ENCODE data around the gene KDM5B.

KDM5B gene

DNA sequence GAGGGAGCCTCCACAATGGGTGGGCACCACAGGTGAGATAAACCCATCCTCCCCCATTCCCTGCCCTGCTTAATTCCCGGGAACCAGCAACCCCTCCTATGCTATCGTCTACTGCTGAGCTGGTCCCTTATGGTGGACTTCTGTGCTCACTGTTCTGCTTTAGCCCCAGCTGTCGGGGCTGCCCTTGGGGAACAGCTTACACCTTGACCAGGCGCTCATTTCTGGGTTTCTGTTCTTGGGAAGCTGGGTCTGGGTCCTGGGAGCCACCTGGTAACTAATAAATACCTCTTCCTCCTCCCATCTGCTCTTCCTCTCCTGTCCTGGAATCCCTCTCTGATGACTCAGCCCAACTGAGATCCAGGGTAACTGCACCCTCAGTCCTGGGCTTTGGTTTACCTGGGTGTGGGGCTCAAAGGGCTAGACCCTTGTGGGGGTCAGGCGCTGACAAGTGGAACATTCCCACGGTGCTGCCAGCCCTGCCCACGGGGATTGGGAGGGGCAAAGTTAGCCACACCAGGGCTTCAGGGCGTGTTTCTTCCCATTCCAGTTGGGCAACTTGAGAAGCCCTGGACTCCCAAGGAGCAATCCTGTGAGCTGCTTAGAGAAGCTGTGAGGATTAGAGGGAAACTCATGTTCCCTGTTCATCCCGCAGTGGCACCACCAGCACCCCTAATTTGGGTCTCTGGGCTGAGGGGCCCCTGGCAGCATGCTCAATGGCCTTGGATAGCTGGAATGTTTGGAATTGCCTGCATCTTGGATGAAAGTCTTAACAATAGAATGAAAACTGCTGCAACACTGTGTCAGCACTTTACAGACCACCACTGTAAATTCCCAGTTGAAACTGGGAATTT is 4.2 kb upstream of the KDM5B start:
- peak overlapping the region; percentile 91 for H3K4me3 ChIP-seq (ENCODE audit: low read depth, low read length)
- no peaks in the 10 kb centered on the region for H3K36me3 ChIP-seq (ENCODE audit: control insufficient read depth, insufficient read depth, low read length)
- peaks cover 26% of the 10 kb centered on the region for H3K4me1 ChIP-seq (ENCODE audit: control insufficient read depth, insufficient read depth, low read length)
- no peaks in the 10 kb centered on the region for H3K9me3 ChIP-seq (ENCODE audit: control insufficient read depth, insufficient read depth, low read length)
- no peak overlapping the region for H3K9ac ChIP-seq (ENCODE audit: low read depth, low read length)
- H3K27ac ChIP-seq (ENCODE audit: low read depth, low read length) = peak overlapping the region; percentile 3
- H3K27me3 ChIP-seq (ENCODE audit: control insufficient read depth, insufficient read depth, low read length) = peaks cover 21% of the 10 kb centered on the region

DNA sequence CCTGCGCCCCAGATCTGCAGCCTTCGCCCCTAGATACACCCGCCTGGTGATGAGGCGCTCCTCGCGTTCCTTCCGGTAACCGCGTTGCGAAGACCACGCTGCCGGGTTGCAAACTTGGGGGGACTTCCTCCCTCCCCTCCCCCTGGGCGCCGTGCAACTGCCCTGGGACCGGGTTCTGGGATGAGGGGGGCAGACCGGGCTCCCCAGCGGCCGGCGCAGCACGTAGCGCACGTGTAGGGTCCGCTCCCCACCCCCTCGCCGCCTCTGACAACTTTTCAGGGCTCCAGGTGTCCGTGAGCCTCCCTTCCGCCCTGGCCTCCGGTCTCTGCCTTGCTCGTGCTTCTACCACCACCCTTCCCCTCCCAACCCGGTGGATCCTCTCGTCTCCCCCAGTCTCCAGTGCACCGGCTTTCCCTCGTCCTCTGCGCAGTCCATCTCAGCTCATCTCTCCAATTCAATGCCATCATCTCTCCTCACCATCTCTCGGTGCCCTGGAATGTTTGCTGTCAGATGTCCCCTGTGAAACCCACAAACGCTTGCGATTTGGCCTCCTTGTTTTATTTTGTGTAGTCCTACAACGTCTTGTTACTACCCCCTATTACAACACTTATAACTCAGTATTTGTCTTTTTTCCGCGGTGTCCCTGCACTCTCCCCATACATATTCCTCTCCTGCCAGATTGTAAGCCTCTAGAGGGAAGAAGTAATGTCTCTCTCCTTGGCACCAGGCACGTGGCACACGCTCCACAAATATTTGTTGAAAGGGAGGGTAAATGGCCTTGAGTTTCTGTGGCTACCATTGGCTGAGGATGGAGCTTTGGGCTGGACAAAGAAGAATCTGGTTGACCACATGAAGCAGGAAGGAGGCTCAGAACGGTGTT is 3.3 kb upstream of the KDM5B start:
- H3K4me3 ChIP-seq (ENCODE audit: low read depth, low read length) = peak overlapping the region; percentile 91
- peaks cover 21% of the 10 kb centered on the region for H3K27me3 ChIP-seq (ENCODE audit: control insufficient read depth, insufficient read depth, low read length)
- H3K36me3 ChIP-seq (ENCODE audit: control insufficient read depth, insufficient read depth, low read length) = no peaks in the 10 kb centered on the region
- peak overlapping the region; percentile 74 for H3K27ac ChIP-seq (ENCODE audit: low read depth, low read length)
- peak overlapping the region; percentile 79 for H3K9ac ChIP-seq (ENCODE audit: low read depth, low read length)
- no peaks in the 10 kb centered on the region for H3K9me3 ChIP-seq (ENCODE audit: control insufficient read depth, insufficient read depth, low read length)
- H3K4me1 ChIP-seq (ENCODE audit: control insufficient read depth, insufficient read depth, low read length) = peaks cover 26% of the 10 kb centered on the region

- H3K4me3 ChIP-seq (ENCODE audit: low read depth, low read length) = peak within 1 kb of the TSS; percentile 91
- H3K27me3 ChIP-seq (ENCODE audit: control insufficient read depth, insufficient read depth, low read length) = peaks cover 21% of the 10 kb centered on the region
- H3K9me3 ChIP-seq (ENCODE audit: control insufficient read depth, insufficient read depth, low read length) = no peaks in the 10 kb centered on the region
- peak within 1 kb of the TSS; percentile 74 for H3K27ac ChIP-seq (ENCODE audit: low read depth, low read length)
- peaks cover 30% of the 10 kb centered on the region for H3K4me1 ChIP-seq (ENCODE audit: control insufficient read depth, insufficient read depth, low read length)
- H3K9ac ChIP-seq (ENCODE audit: low read depth, low read length) = peak within 1 kb of the TSS; percentile 79
- H3K36me3 ChIP-seq (ENCODE audit: control insufficient read depth, insufficient read depth, low read length) = no peaks in the 10 kb centered on the region
These were observed 2.5 kb upstream of the KDM5B start, which contains the start of gene PCAT6 for GRCh38 chr1:202810615-202811295. TSS of gene PCAT6 (plus strand) at chr1:202810954.

DNA sequence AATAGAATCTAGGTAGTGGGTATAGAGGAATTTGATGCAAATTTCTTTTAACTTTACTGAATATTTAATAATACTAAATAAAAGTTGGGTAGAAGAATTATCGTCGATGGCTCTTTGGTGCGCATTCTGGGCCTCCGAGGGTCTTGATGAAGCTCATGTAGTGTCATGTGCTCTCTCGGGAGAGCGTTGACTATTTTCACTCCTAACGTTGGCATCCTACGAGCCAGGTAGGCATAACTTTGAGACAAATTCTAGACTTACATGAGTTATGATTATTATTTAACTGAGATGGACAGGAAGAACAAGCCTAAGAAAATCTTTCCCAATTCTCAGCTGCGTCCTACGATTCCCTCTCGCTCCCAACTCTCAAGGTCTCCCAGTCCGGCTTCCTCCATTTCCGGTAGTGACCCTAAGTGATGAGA is 2.0 kb upstream of the KDM5B start:
- no peaks in the 10 kb centered on the region for H3K9me3 ChIP-seq (ENCODE audit: control insufficient read depth, insufficient read depth, low read length)
- H3K27ac ChIP-seq (ENCODE audit: low read depth, low read length) = peak overlapping the region; percentile 53
- no peak overlapping the region for H3K9ac ChIP-seq (ENCODE audit: low read depth, low read length)
- peak overlapping the region; percentile 91 for H3K4me3 ChIP-seq (ENCODE audit: low read depth, low read length)
- H3K36me3 ChIP-seq (ENCODE audit: control insufficient read depth, insufficient read depth, low read length) = no peaks in the 10 kb centered on the region
- H3K27me3 ChIP-seq (ENCODE audit: control insufficient read depth, insufficient read depth, low read length) = peaks cover 21% of the 10 kb centered on the region
- peaks cover 36% of the 10 kb centered on the region for H3K4me1 ChIP-seq (ENCODE audit: control insufficient read depth, insufficient read depth, low read length)

- no peak overlapping the region for H3K9ac ChIP-seq (ENCODE audit: low read depth, low read length)
- peaks cover 21% of the 10 kb centered on the region for H3K27me3 ChIP-seq (ENCODE audit: control insufficient read depth, insufficient read depth, low read length)
- H3K4me3 ChIP-seq (ENCODE audit: low read depth, low read length) = peak overlapping the region; percentile 91
- H3K36me3 ChIP-seq (ENCODE audit: control insufficient read depth, insufficient read depth, low read length) = no peaks in the 10 kb centered on the region
- peaks cover 41% of the 10 kb centered on the region for H3K4me1 ChIP-seq (ENCODE audit: control insufficient read depth, insufficient read depth, low read length)
- no peak overlapping the region for H3K27ac ChIP-seq (ENCODE audit: low read depth, low read length)
- no peaks in the 10 kb centered on the region for H3K9me3 ChIP-seq (ENCODE audit: control insufficient read depth, insufficient read depth, low read length)
These were observed 1.5 kb upstream of the KDM5B start for GRCh38 chr1:202809597-202810159.

DNA sequence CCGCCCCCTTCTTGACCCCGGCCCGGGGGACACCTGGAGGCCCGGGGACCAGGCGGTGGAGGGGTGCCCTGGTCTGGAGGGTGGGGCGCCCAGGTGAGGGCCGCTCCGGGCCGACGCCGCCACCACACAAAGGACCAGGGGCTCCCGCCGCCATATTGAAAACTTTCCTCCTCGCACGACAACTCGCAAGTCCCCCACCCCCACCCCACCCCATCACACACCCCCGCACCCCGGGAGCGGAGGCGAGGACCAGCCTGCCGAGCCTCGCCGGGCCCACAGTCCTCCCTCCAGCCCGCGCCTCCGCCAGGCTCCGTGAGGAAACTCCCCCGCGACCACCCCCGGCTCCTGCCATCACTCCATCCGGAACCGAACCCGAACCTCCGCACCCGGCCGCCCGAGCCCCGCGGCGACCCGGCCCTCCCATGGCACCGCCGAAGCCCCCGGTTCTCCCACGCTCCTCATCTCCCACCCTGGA is 733 bp downstream of the KDM5B start:
- H3K36me3 ChIP-seq (ENCODE audit: control insufficient read depth, insufficient read depth, low read length) = no peaks in the 10 kb centered on the region
- peak overlapping the region; percentile 83 for H3K27ac ChIP-seq (ENCODE audit: low read depth, low read length)
- peaks cover 51% of the 10 kb centered on the region for H3K4me1 ChIP-seq (ENCODE audit: control insufficient read depth, insufficient read depth, low read length)
- H3K27me3 ChIP-seq (ENCODE audit: control insufficient read depth, insufficient read depth, low read length) = peaks cover 21% of the 10 kb centered on the region
- no peaks in the 10 kb centered on the region for H3K9me3 ChIP-seq (ENCODE audit: control insufficient read depth, insufficient read depth, low read length)
- peak overlapping the region; percentile 88 for H3K4me3 ChIP-seq (ENCODE audit: low read depth, low read length)
- peak overlapping the region; percentile 86 for H3K9ac ChIP-seq (ENCODE audit: low read depth, low read length)

GRCh38 chr1:202806845-202807450 is 1.3 kb downstream of the KDM5B start:
- Histone ChIP-seq H3K27me3 (ENCODE audit: control insufficient read depth, insufficient read depth, low read length) (peaks cover 16% of the 10 kb centered on the region), H3K27ac (ENCODE audit: low read depth, low read length) (peak overlapping the region; percentile 83), H3K36me3 (ENCODE audit: control insufficient read depth, insufficient read depth, low read length) (no peaks in the 10 kb centered on the region), H3K4me3 (ENCODE audit: low read depth, low read length) (peak overlapping the region; percentile 88), H3K4me1 (ENCODE audit: control insufficient read depth, insufficient read depth, low read length) (peaks cover 46% of the 10 kb centered on the region), H3K9ac (ENCODE audit: low read depth, low read length) (peak overlapping the region; percentile 86), H3K9me3 (ENCODE audit: control insufficient read depth, insufficient read depth, low read length) (no peaks in the 10 kb centered on the region)

DNA sequence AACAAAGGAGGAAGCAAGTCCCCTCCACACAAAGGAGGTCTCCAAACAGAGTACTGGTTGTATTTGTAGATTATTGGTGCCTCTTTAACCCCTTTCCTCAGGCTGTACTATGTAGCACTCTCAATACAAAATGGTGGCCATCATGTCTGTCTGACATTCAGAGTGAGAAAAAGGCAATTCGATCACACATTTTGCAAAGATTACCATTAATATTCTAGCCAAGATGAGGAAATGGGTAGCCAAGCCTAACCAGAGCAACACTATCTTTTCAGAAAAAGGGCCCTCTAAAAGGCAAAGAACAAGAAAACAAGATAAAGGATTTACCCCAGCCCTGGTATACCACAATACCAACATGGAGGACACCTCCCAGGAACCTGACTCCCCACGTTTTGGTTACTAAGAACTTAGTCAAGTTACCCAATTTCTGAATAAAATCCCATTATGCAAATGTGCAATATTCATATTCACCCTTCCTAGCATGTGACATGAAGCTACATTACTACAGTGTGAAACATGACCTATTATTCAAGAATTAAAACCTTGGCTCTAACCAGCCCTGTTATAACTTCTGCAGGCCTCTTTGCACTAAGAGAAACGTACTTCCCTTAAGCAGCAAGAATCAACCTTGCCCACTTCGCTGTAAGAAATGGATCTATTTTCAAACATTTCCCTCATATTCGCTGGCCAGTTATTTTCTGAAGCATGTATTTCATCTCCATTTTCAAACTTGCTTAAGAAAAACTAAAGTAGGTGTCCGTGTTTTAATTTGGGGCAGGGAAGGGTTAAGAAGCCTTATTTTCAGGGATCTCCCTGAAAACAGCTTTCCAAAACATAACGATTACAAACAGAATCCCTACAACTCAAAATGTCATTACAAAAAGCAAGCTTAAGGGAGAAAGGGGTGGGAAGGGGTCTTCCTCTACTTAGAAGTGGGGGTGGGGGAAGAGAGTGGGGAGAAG is 2.1 kb downstream of the KDM5B start:
- Histone ChIP-seq H3K4me1 (ENCODE audit: control insufficient read depth, insufficient read depth, low read length) (peaks cover 42% of the 10 kb centered on the region), H3K27ac (ENCODE audit: low read depth, low read length) (peak overlapping the region; percentile 83)

DNA sequence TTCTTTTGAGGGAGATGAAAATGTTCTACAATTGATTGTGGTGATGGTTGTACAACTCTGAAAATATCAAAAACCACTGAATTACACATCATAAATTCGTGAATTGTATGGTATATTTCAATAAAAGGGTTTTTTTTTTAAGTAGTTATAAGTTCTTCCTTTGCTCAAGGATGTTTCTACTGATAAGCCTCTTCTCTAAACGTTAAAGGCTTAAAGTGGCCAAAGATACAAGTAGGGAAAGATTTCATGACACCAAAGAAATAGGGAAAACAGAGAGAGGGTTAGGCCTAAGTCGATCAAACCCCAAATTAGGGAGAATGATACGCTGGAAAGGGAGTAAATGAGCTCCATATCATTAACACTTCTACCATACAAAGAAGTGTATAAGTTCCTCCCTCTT is 4.1 kb downstream of the KDM5B start:
- H3K4me3 ChIP-seq (ENCODE audit: low read depth, low read length) = peak overlapping the region; percentile 88
- H3K27ac ChIP-seq (ENCODE audit: low read depth, low read length) = no peak overlapping the region
- peaks cover 5% of the 10 kb centered on the region for H3K27me3 ChIP-seq (ENCODE audit: control insufficient read depth, insufficient read depth, low read length)
- no peak overlapping the region for H3K9ac ChIP-seq (ENCODE audit: low read depth, low read length)
- H3K9me3 ChIP-seq (ENCODE audit: control insufficient read depth, insufficient read depth, low read length) = no peaks in the 10 kb centered on the region
- 0 out of 2 replicates have a peak, but pooled peaks cover 6% of the 10 kb centered on the region for H3K36me3 ChIP-seq (ENCODE audit: control insufficient read depth, insufficient read depth, low read length)
- H3K4me1 ChIP-seq (ENCODE audit: control insufficient read depth, insufficient read depth, low read length) = peaks cover 36% of the 10 kb centered on the region

More for the DNA sequence above, 2.1 kb downstream of the KDM5B start:
- H3K4me3 ChIP-seq (ENCODE audit: low read depth, low read length) = peak overlapping the region; percentile 88
- H3K9me3 ChIP-seq (ENCODE audit: control insufficient read depth, insufficient read depth, low read length) = no peaks in the 10 kb centered on the region
- peaks cover 9% of the 10 kb centered on the region for H3K27me3 ChIP-seq (ENCODE audit: control insufficient read depth, insufficient read depth, low read length)
- H3K36me3 ChIP-seq (ENCODE audit: control insufficient read depth, insufficient read depth, low read length) = no peaks in the 10 kb centered on the region
- peak overlapping the region; percentile 86 for H3K9ac ChIP-seq (ENCODE audit: low read depth, low read length)

Data from HUES48 (cell line).